Hepatocyte (in vitro differentiated cells): Measurements from ENCODE around the gene POLD4.

Experiments used
- CTCF ChIP-seq: fragments of 200-600 bp; sonication (generic); IDR thresholded peaks from 2 replicates; pipeline ENCODE4 v1.5.1; 2016; ENCODE audit warnings: antibody characterized with exemption, mild to moderate bottlenecking; ENCODE audit not compliant: poor library complexity
- EZH2phosphoT487 ChIP-seq: fragments of 200-600 bp; sonication (generic); IDR thresholded peaks from one replicate; pipeline ENCODE4 v1.6.1; 2018; ENCODE audit warnings: antibody characterized with exemption, mild to moderate bottlenecking, low read depth, moderate library complexity; ENCODE audit not compliant: unreplicated experiment, severe bottlenecking

GRCh38 chr11:67366546-67366945, 13.2 kb upstream of the POLD4 start:
- TF ChIP-seq CTCF, result no peak
- TF ChIP-seq EZH2phosphoT487, result no peak
